K562 (cell line): ENCODE data around the gene HOXB4. TPM values are rescaled to one million over a fixed set of nuclear protein-coding genes. Genes with fewer than 3 reads are reported as not detected.

Source experiments
- ATAC-seq: fragments of 200-7000 bp; cut with Tn5 transposase; 3 replicates; pipeline ENCODE4 v1.9.1; 2020; ENCODE audit warnings: moderate library complexity
- BruUV-seq: library from RNA; stranded (reverse); fragments of 400-500 nt; replicated peaks from 2 replicates; lab custom pipeline; 2021; lab: Mats Ljungman, UMichigan
- CTCF ChIA-PET: fragments of 300-600 bp; formaldehyde crosslinking; extraction: SDS; loops from one replicate; lab custom pipeline; 2021; ENCODE audit warnings: low intra/inter-chr PET ratio; lab: Yijun Ruan, JAX
- POLR2A ChIA-PET: fragments of 300-600, 350-650 bp; sonication (Branson Sonifier 250); formaldehyde crosslinking; extraction: SDS; loops from one replicate; lab custom pipeline; 2021; ENCODE audit warnings: antibody characterized with exemption, inconsistent platforms; lab: Yijun Ruan, JAX
- DNase-seq, 4 experiments: peaks; one replicate each; pipeline versions ENCODE4 v3.0.0 to v3.0.0-alpha.2; 2011 to 2018; ENCODE audit warnings: low spot score in 3 of 4, mixed read lengths in 3 of 4; ENCODE audit errors: extremely low read depth in 1 of 4
- FAIRE-seq: peaks from 2 replicates; lab custom pipeline; 2011; peaks lifted over from hg19 to GRCh38; lab: Jason Lieb, UNC
- H2AFZ ChIP-seq: 2 replicates; pipeline ENCODE4 v1.6.0; 2011; ENCODE audit warnings: low read depth, low read length, control low read depth, inconsistent platforms
- H3K27ac ChIP-seq: fragments of 200-600 bp; 3 replicates; pipeline ENCODE4 v1.8.0; 2011; ENCODE audit warnings: low read depth, mild to moderate bottlenecking, control low read depth, inconsistent platforms, low read length, moderate library complexity, mixed read lengths; ENCODE audit errors: extremely low read depth
- H3K27me3 ChIP-seq, 2 experiments: fragments of 300-600 bp in 1 of 2; 2 replicates in 1 of 2; 3 replicates in 1 of 2; pipeline versions ENCODE4 v1.6.0 to v1.8.0; 2011; ENCODE audit warnings: inconsistent platforms in 2 of 2, low read length in 2 of 2, mild to moderate bottlenecking in 1 of 2, mixed read lengths in 1 of 2, moderate library complexity in 1 of 2; ENCODE audit not compliant: control insufficient read depth in 2 of 2, insufficient read depth in 2 of 2
- H3K36me3 ChIP-seq: fragments of 300-600 bp; 3 replicates; pipeline ENCODE4 v1.8.0; 2011; ENCODE audit warnings: mild to moderate bottlenecking, low read length, inconsistent platforms; ENCODE audit not compliant: control insufficient read depth, insufficient read depth
- H3K4me1 ChIP-seq, 2 experiments: fragments of 200-600 bp in 1 of 2; replicated peaks in 1 of 2; 2 replicates in 1 of 2; 3 replicates in 1 of 2; pipeline versions ENCODE4 v1.5.1 to v1.8.0; 2011; ENCODE audit warnings: inconsistent platforms in 2 of 2, low read length in 2 of 2, mild to moderate bottlenecking in 1 of 2, mixed read lengths in 1 of 2, moderate library complexity in 1 of 2; ENCODE audit not compliant: control insufficient read depth in 2 of 2, insufficient read depth in 2 of 2
- H3K4me2 ChIP-seq: 2 replicates; pipeline ENCODE4 v1.6.1; 2011; ENCODE audit warnings: low read length, control low read depth, inconsistent platforms, mixed read lengths; ENCODE audit not compliant: insufficient read depth
- H3K4me3 ChIP-seq: fragments of 200-600 bp; sonication (generic), shearing (Covaris generic); 2 replicates; pipeline ENCODE4 v1.5.1; 2016; ENCODE audit warnings: control low read depth, inconsistent platforms
- H3K79me2 ChIP-seq: fragments of 200-600 bp; 3 replicates; pipeline ENCODE4 v1.8.0; 2011; ENCODE audit warnings: low read length, inconsistent platforms; ENCODE audit not compliant: control insufficient read depth, insufficient read depth
- H3K9ac ChIP-seq, 2 experiments: 2 replicates each; pipeline versions ENCODE4 v1.6.0 to v1.6.1; 2011; ENCODE audit warnings: low read depth in 2 of 2, low read length in 2 of 2, control low read depth in 1 of 2, inconsistent platforms in 1 of 2, mild to moderate bottlenecking in 1 of 2, mixed read lengths in 1 of 2; ENCODE audit not compliant: insufficient read depth in 1 of 2
- H3K9me1 ChIP-seq: one replicate; pipeline ENCODE4 v1.6.0; 2011; ENCODE audit warnings: inconsistent platforms, mild to moderate bottlenecking, low read length, moderate library complexity; ENCODE audit not compliant: control insufficient read depth, insufficient read depth
- H3K9me3 ChIP-seq: replicated peaks from 2 replicates; pipeline ENCODE4 v1.5.1; 2011; ENCODE audit warnings: low read depth, low read length, inconsistent platforms; ENCODE audit not compliant: control insufficient read depth, insufficient read depth
- H4K20me1 ChIP-seq: replicated peaks from 2 replicates; pipeline ENCODE4 v1.6.1; 2011; ENCODE audit warnings: low read length, inconsistent platforms, mixed read lengths; ENCODE audit not compliant: control insufficient read depth, insufficient read depth
- AFF1 ChIP-seq, 2 experiments: fragments of 450-650 bp; IDR thresholded peaks; 2 replicates each; pipeline ENCODE4 v1.6.1; 2018; ENCODE audit warnings: mild to moderate bottlenecking in 2 of 2, low read depth in 1 of 2; ENCODE audit not compliant: partially characterized antibody in 2 of 2
- C11orf30 ChIP-seq: fragments of 450-650 bp; IDR thresholded peaks from 2 replicates; pipeline ENCODE4 v1.6.1; 2016; ENCODE audit warnings: low read depth, mild to moderate bottlenecking
- MNT ChIP-seq, 2 experiments: fragments of 450-650 bp; conservative IDR thresholded peaks; 2 replicates each; pipeline ENCODE4 v1.6.1; 2017; ENCODE audit warnings: mild to moderate bottlenecking in 2 of 2, moderate library complexity in 2 of 2
- NRF1 ChIP-seq, 2 experiments: fragments of 450-650 bp; IDR thresholded peaks in 1 of 2; conservative IDR thresholded peaks in 1 of 2; 2 replicates each; pipeline ENCODE4 v1.6.1; 2014; ENCODE audit warnings: mild to moderate bottlenecking in 2 of 2
- RBFOX2 ChIP-seq: fragments of 200-400 bp; formaldehyde crosslinking; IDR thresholded peaks from 2 replicates; pipeline ENCODE4 v1.6.1; 2017; ENCODE audit warnings: low read depth, mild to moderate bottlenecking, low read length, moderate library complexity
- RHOXF2B ChIP-seq: fragments of 250-450 bp; sonication (Bioruptor Pico); conservative IDR thresholded peaks from 2 replicates; pipeline ENCODE4 v1.5.1; 2021
- TCF7 ChIP-seq: sonication (generic); IDR thresholded peaks from 2 replicates; pipeline ENCODE4 v1.6.1; 2016; ENCODE audit warnings: antibody characterized with exemption, borderline replicate concordance
- TGIF2 ChIP-seq: sonication (generic); formaldehyde crosslinking; IDR thresholded peaks from 2 replicates; pipeline ENCODE4 v1.8.1; 2022; ENCODE audit warnings: mild to moderate bottlenecking, missing genetic modification reagents, moderate library complexity
- USF2 ChIP-seq: sonication (generic); formaldehyde crosslinking; IDR thresholded peaks from 2 replicates; pipeline ENCODE4 v1.5.0; 2020; ENCODE audit warnings: missing genetic modification reagents
- ZFPM2 ChIP-seq: fragments of 250-450 bp; sonication (Bioruptor Pico); IDR thresholded peaks from 2 replicates; pipeline ENCODE4 v1.5.1; 2022; ENCODE audit warnings: mild to moderate bottlenecking
- ZNF143 ChIP-seq: sonication (generic); formaldehyde crosslinking; IDR thresholded peaks from 2 replicates; pipeline ENCODE4 v1.9.0; 2022; ENCODE audit warnings: mild to moderate bottlenecking, missing genetic modification reagents
- ZNF24 ChIP-seq: fragments of 450-650 bp; IDR thresholded peaks from 2 replicates; pipeline ENCODE4 v1.6.1; 2016
- ZNF316 ChIP-seq: fragments of 450-650 bp; IDR thresholded peaks from 2 replicates; pipeline ENCODE4 v1.6.1; 2016
- ZNF431 ChIP-seq: sonication (generic); formaldehyde crosslinking; IDR thresholded peaks from 2 replicates; pipeline ENCODE4 v1.8.0; 2022; ENCODE audit warnings: mild to moderate bottlenecking, missing genetic modification reagents
- WGBS: fragments of 100-300 bp; shearing (Covaris generic); methylation state at CpG from one replicate; pipeline ENCODE4 v1.1.6; 2016; ENCODE audit warnings: low coverage, mixed read lengths; ENCODE audit not compliant: insufficient coverage; ENCODE audit errors: missing lambda C conversion rate; 5-methylcytosine and 5-hydroxymethylcytosine counted together
- in situ Hi-C: fragments of 300-500 bp; cut with MboI; formaldehyde crosslinking; loops from 4 replicates; pipeline ENCODE4 v1.15.0; 2018; ENCODE audit warnings: inconsistent platforms, mixed read lengths
- intact Hi-C: fragments of 100-400 bp; cut with micrococcal nuclease; formaldehyde crosslinking; loops from 2 replicates; pipeline ENCODE4 v1.14.2; 2022
- polyA plus RNA-seq, 8 experiments: library from polyadenylated mRNA; depleted of rRNA in 4 of 8; stranded (reverse) in 5 of 8; unstranded in 3 of 8; fragments of >200 nt; fragmentation: Nextera tagmentation in 2 of 8; fragmentation: Illumina TruSeq in 1 of 8; extraction: Ambion mirVana in 2 of 8; extraction: Trizol in 1 of 8; gene quantifications; 2 replicates each; pipeline versions ENCODE4 v1.2.1 to v1.2.3, GENCODE V29; 2011 to 2014; ENCODE audit warnings: inconsistent platforms in 1 of 8, missing spikeins in 1 of 8
- total RNA-seq, 7 experiments: library from RNA; depleted of rRNA in 6 of 7; stranded (reverse); fragments of >200 nt in 6 of 7; fragmentation: Illumina TruSeq in 2 of 7; extraction: Trizol in 2 of 7; gene quantifications; 2 replicates each; pipeline versions ENCODE4 v1.2.1 to v1.2.3, GENCODE V29; 2011 to 2021; ENCODE audit warnings: low replicate concordance in 1 of 7

HOXB4 gene
- total and polyA plus RNA-seq, 9 of the 15 experiments (the other 6 are each of a cell fraction or from before 2014, with no cell fraction given), result 1.6 to 34.9 (median 14.9) TPM

GRCh38 chr17:48539177-48539576 is 39.0 kb downstream of the HOXB4 start (continued):
- TF ChIP-seq TGIF2 (CRISPR knock-in tag), result no peak

- CTCF ChIA-PET, result no interaction called here
- Histone ChIP-seq H3K9me3 (no peaks in the 10 kb centered on the region), H4K20me1 (no peaks in the 10 kb centered on the region), H3K4me1 (peaks cover 17 to 27% of the 10 kb centered on the region in 2 experiments), H3K4me3 (no peak overlapping the region), H2AFZ (no peak overlapping the region; the same call in 1 of the 2 replicates), H3K4me2 (no peak overlapping the region; the same call in 1 of the 2 replicates), H3K27ac (peak overlapping the region; percentile 54; the same call in 2 of the 3 replicates), H3K27me3 (no peaks in the 10 kb centered on the region), H3K79me2 (peaks cover 26% of the 10 kb centered on the region), H3K36me3 (peaks cover 10% of the 10 kb centered on the region; the same call in 1 of the 3 replicates), H3K9me1 (no peaks in the 10 kb centered on the region), H3K9ac (no peak overlapping the region; a peak in 1 of 4 replicates)
- in situ Hi-C loops, result no loop called here
- no peak for FAIRE-seq
- WGBS, result 92% methylated on average over 3 of the region's 3 CpGs
- ATAC-seq, result no peak
- BruUV-seq, result no TSS peak
- no peak for DNase-seq
- intact Hi-C loops, result no loop called here
- POLR2A ChIA-PET, result interaction anchor here (0.6 to 1.9 kb wide), 3 partner anchors 10 to 129 kb away, joined by 3 to 8 read pairs (median 3); no protein-coding TSS in a partner anchor
- TF ChIP-seq ZNF143 (no peak), ZNF24 (no peak), ZFPM2 (CRISPR knock-in tag) (no peak), ZNF316 (no peak), RBFOX2 (no peak), USF2 (CRISPR knock-in tag) (no peak), RHOXF2B (no peak), TCF7 (no peak), MNT (conservative IDR thresholded peaks at IDR 0.05) (0 out of 4 replicates have a peak, but pooled peaks of 1 of the 2 experiments have one; percentile 28), AFF1 (IDR thresholded peaks at IDR 0.05; ENCODE audit: low read depth in 1 of 2, partially characterized antibody in 2 of 2) (no peak), C11orf30 (no peak), NRF1 (conservative IDR thresholded peaks at IDR 0.05 in 1 of 2, IDR thresholded peaks at IDR 0.05 in 1 of 2) (0 out of 4 replicates have a peak, but pooled peaks of 1 of the 2 experiments have one; percentile 3), ZNF431 (no peak)
These were observed 40.8 kb downstream of the HOXB4 start for GRCh38 chr17:48537316-48537715.
